GM12878 (cell line): ENCODE data around the gene SLC44A3. TPM values are rescaled to one million over a fixed set of nuclear protein-coding genes. Genes with fewer than 3 reads are reported as not detected.

ENCODE experiments used
- ATAC-seq: fragments of 200-7000 bp; cut with Tn5 transposase; 3 replicates; pipeline ENCODE4 v1.9.1; 2020; ENCODE audit warnings: mild to moderate bottlenecking, moderate library complexity
- BruUV-seq: library from RNA; stranded (reverse); fragments of 400-500 nt; replicated peaks from 2 replicates; lab custom pipeline; 2021; lab: Mats Ljungman, UMichigan
- CTCF ChIA-PET: fragments of 300-600 bp; sonication (Branson Sonifier 250); formaldehyde crosslinking; extraction: SDS; loops from one replicate; lab custom pipeline; 2021; ENCODE audit warnings: inconsistent platforms; lab: Yijun Ruan, JAX
- POLR2A ChIA-PET: fragments of 350-600 bp; formaldehyde crosslinking; extraction: SDS; loops from one replicate; lab custom pipeline; 2021; ENCODE audit warnings: inconsistent platforms; lab: Charles Lee
- RAD21 ChIA-PET: fragments of 300-600 bp; sonication (Branson Sonifier 250); formaldehyde crosslinking; loops from one replicate; lab custom pipeline; 2023; ENCODE audit warnings: antibody characterized with exemption; ENCODE audit not compliant: unreplicated experiment; lab: Charles Lee
- SMC1A ChIA-PET: fragments of 300-600 bp; sonication (Branson Sonifier 250); formaldehyde crosslinking; loops from one replicate; lab custom pipeline; 2023; ENCODE audit not compliant: unreplicated experiment, uncharacterized antibody; lab: Charles Lee
- DNase-seq: peaks from one replicate; pipeline ENCODE4 v3.0.0-alpha.2; 2011; ENCODE audit warnings: low read depth, low spot score
- FAIRE-seq: peaks from 3 replicates; lab custom pipeline; 2011; peaks lifted over from hg19 to GRCh38; lab: Jason Lieb, UNC
- H2AFZ ChIP-seq: 2 replicates; pipeline ENCODE4 v1.6.0; 2011; ENCODE audit warnings: low read depth, low read length, control low read depth; ENCODE audit not compliant: control insufficient read depth
- H3K27ac ChIP-seq: 2 replicates; pipeline ENCODE4 v1.5.1; 2011; ENCODE audit warnings: control low read depth; ENCODE audit not compliant: control insufficient read depth, insufficient read depth
- H3K27me3 ChIP-seq, 2 experiments: replicated peaks in 1 of 2; 2 replicates each; pipeline versions ENCODE4 v1.6.0 to v1.6.1; 2011; ENCODE audit warnings: low read length in 1 of 2; ENCODE audit not compliant: control insufficient read depth in 2 of 2, insufficient read depth in 2 of 2
- H3K36me3 ChIP-seq, 2 experiments: 2 replicates each; pipeline ENCODE4 v1.5.1; 2011; ENCODE audit warnings: low read length in 1 of 2; ENCODE audit not compliant: control insufficient read depth in 2 of 2, insufficient read depth in 2 of 2
- H3K4me1 ChIP-seq: 2 replicates; pipeline ENCODE4 v1.6.1; 2011; ENCODE audit warnings: mild to moderate bottlenecking, low read length, moderate library complexity, mixed read lengths; ENCODE audit not compliant: control insufficient read depth, insufficient read depth
- H3K4me2 ChIP-seq: 2 replicates; pipeline ENCODE4 v1.6.0; 2011; ENCODE audit warnings: control low read depth; ENCODE audit not compliant: control insufficient read depth, insufficient read depth
- H3K4me3 ChIP-seq: fragments of 200-600 bp; sonication (generic); 2 replicates; pipeline ENCODE4 v1.5.1; 2016
- H3K79me2 ChIP-seq: 2 replicates; pipeline ENCODE4 v1.6.0; 2011; ENCODE audit warnings: low read length; ENCODE audit not compliant: control insufficient read depth, insufficient read depth
- H3K9ac ChIP-seq: 2 replicates; pipeline ENCODE4 v1.8.0; 2011; ENCODE audit warnings: low read length, control low read depth, mixed read lengths; ENCODE audit not compliant: control insufficient read depth, insufficient read depth
- H3K9me3 ChIP-seq: replicated peaks from 3 replicates; pipeline ENCODE4 v1.5.1; 2011; ENCODE audit warnings: mild to moderate bottlenecking, low read length; ENCODE audit not compliant: control insufficient read depth, insufficient read depth
- H4K20me1 ChIP-seq: 2 replicates; pipeline ENCODE4 v1.6.0; 2011; ENCODE audit not compliant: control insufficient read depth, insufficient read depth
- ATF3 ChIP-seq: IDR thresholded peaks from 2 replicates; pipeline ENCODE4 v1.6.1; 2011; ENCODE audit warnings: low read depth, mild to moderate bottlenecking, low read length, moderate library complexity, borderline replicate concordance; ENCODE audit errors: extremely low read depth
- ATF7 ChIP-seq: fragments of 450-650 bp; IDR thresholded peaks from 2 replicates; pipeline ENCODE4 v1.6.1; 2016; ENCODE audit warnings: low read depth, mild to moderate bottlenecking
- CREM ChIP-seq: IDR thresholded peaks from 2 replicates; pipeline ENCODE4 v1.6.1; 2014; ENCODE audit warnings: antibody characterized with exemption, low read depth
- DPF2 ChIP-seq: fragments of 450-650 bp; IDR thresholded peaks from 2 replicates; pipeline ENCODE4 v1.6.1; 2017; ENCODE audit warnings: mild to moderate bottlenecking
- GATAD2B ChIP-seq: fragments of 450-650 bp; conservative IDR thresholded peaks from 2 replicates; pipeline ENCODE4 v1.6.1; 2017; ENCODE audit warnings: low read depth, mild to moderate bottlenecking, moderate library complexity
- IKZF2 ChIP-seq, 2 experiments: fragments of 450-650 bp; IDR thresholded peaks; 2 replicates each; pipeline ENCODE4 v1.6.1; 2017; ENCODE audit warnings: mild to moderate bottlenecking in 2 of 2, moderate library complexity in 2 of 2
- JUNB ChIP-seq: IDR thresholded peaks from 2 replicates; pipeline ENCODE4 v1.6.1; 2016; ENCODE audit warnings: antibody characterized with exemption, mild to moderate bottlenecking
- SIN3A ChIP-seq: IDR thresholded peaks from 2 replicates; pipeline ENCODE4 v1.6.1; 2012; ENCODE audit warnings: low read depth, low read length, improper control_type of control experiment
- SMAD1 ChIP-seq: fragments of 450-650 bp; IDR thresholded peaks from 2 replicates; pipeline ENCODE4 v1.6.1; 2018; ENCODE audit warnings: mild to moderate bottlenecking, low read depth; ENCODE audit not compliant: partially characterized antibody
- SREBF2 ChIP-seq: IDR thresholded peaks from 2 replicates; pipeline ENCODE4 v1.6.1; 2012; ENCODE audit warnings: mild to moderate bottlenecking, low read length
- STAT3 ChIP-seq: IDR thresholded peaks from 2 replicates; pipeline ENCODE4 v1.6.1; 2011; ENCODE audit warnings: low read depth, low read length, improper control_type of control experiment
- TCF7 ChIP-seq: IDR thresholded peaks from 2 replicates; pipeline ENCODE4 v1.6.1; 2014; ENCODE audit warnings: antibody characterized with exemption, borderline replicate concordance
- WGBS: methylation state at CpG from one replicate; pipeline ENCODE4 v1.1.6; 2016; ENCODE audit warnings: low lambda C conversion rate; ENCODE audit not compliant: insufficient replicate concordance, insufficient coverage; ENCODE audit errors: missing lambda C conversion rate; 5-methylcytosine and 5-hydroxymethylcytosine counted together
- in situ Hi-C: fragments of 300-500 bp; cut with MboI; formaldehyde crosslinking; loops from 9 replicates; pipeline ENCODE4 v1.14.3; 2018; ENCODE audit warnings: mixed read lengths
- intact Hi-C: fragments of 100-400 bp; cut with micrococcal nuclease; formaldehyde crosslinking; loops from one replicate; pipeline ENCODE4 v1.14.2; 2022; ENCODE audit not compliant: unreplicated experiment
- polyA plus RNA-seq, 11 experiments: library from polyadenylated mRNA; depleted of rRNA in 4 of 11; unstranded in 6 of 11; stranded (reverse) in 5 of 11; fragments of >200 nt; fragmentation: Nextera tagmentation in 4 of 11; fragmentation: Illumina TruSeq in 1 of 11; extraction: Ambion mirVana in 4 of 11; extraction: Trizol in 1 of 11; gene quantifications; 1 replicate in 1 of 11; 2 replicates in 10 of 11; pipeline versions ENCODE4 v1.2.1 to v1.2.3, GENCODE V29; 2011 to 2016; ENCODE audit warnings: inconsistent platforms in 2 of 11, missing spikeins in 2 of 11, low read depth in 1 of 11
- total RNA-seq, 4 experiments: library from RNA; depleted of rRNA in 3 of 4; stranded (reverse); fragments of >200 nt in 3 of 4; fragmentation: Illumina TruSeq in 1 of 4; extraction: Trizol in 1 of 4; gene quantifications; 2 replicates each; pipeline versions ENCODE4 v1.2.1 to v1.2.3, GENCODE V29; 2013 to 2021

Gene SLC44A3
- total and polyA plus RNA-seq, 10 of the 15 experiments (the other 5 are each of a cell fraction or from before 2014, with no cell fraction given) = not detected

DNA sequence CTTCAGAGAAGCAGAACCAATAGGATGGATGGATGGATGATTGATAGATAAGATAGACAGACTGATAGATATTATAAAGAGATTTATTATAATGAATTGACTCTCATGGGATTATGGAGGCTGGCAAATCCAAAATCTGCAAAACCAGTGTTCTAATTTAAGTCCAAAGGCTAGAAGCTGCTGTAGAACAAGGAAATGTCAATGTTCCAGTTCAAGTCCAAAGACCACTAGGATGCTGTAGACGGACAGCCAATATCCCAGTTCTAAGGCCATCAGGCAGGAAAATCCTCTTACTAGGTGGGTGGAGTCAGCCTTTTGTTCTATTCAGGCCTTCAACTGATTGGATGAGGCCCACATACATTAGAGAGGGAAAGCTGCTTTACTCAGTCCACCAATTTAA is 4.1 kb upstream of the SLC44A3 start:
- 0% methylated on average over 1 of the region's 1 CpG for WGBS
- Histone ChIP-seq H3K9me3 (no peaks in the 10 kb centered on the region), H3K4me1 (no peaks in the 10 kb centered on the region), H3K9ac (no peak overlapping the region), H4K20me1 (no peaks in the 10 kb centered on the region), H3K27me3 (peaks cover 1 to 9% of the 10 kb centered on the region in 2 experiments; a peak in 3 of 4 replicates), H3K4me3 (no peak overlapping the region), H2AFZ (no peak overlapping the region), H3K36me3 (no peaks in the 10 kb centered on the region), H3K27ac (no peak overlapping the region), H3K4me2 (no peak overlapping the region), H3K79me2 (no peaks in the 10 kb centered on the region)
- TF ChIP-seq SREBF2 (no peak), SIN3A (no peak), ATF7 (no peak), GATAD2B (no peak), DPF2 (no peak), ATF3 (no peak), TCF7 (no peak), IKZF2 (IDR thresholded peaks at IDR 0.05) (no peak), STAT3 (no peak), CREM (no peak), JUNB (no peak), SMAD1 (no peak)
- in situ Hi-C loops = no loop called here
- no TSS peak for BruUV-seq
- SMC1A ChIA-PET = no interaction called here
- ATAC-seq (no peak), FAIRE-seq (no peak), DNase-seq (no peak)
- intact Hi-C loops = no loop called here
- CTCF ChIA-PET = no interaction called here
- POLR2A ChIA-PET = no interaction called here
- RAD21 ChIA-PET = no interaction called here
